Measurements from ENCODE around the gene TSFM.

The TSFM gene

GRCh38 chr12:57783466-57783801 lies 847 bp downstream of the TSFM start:
- H3K36me3 ChIP-seq = peaks cover 32% of the 10 kb centered on the region
- peak overlapping the region; percentile 100 for H3K4me3 ChIP-seq (ENCODE audit: low read depth, low read length)
- TF ChIP-seq CTCF (IDR thresholded peaks at IDR 0.05; ENCODE audit: low read depth, low read length) = no peak
- H3K4me1 ChIP-seq = no peaks in the 10 kb centered on the region
- no peaks in the 10 kb centered on the region; the same call in 1 of the 2 replicates for H3K9me3 ChIP-seq
- DNase-seq = no peak
- no peaks in the 10 kb centered on the region for H3K27me3 ChIP-seq

GRCh38 chr12:57783861-57784260 lies 1.3 kb downstream of the TSFM start:
- no peak for DNase-seq
- H3K9me3 ChIP-seq = no peaks in the 10 kb centered on the region; the same call in 1 of the 2 replicates
- TF ChIP-seq CTCF (IDR thresholded peaks at IDR 0.05; ENCODE audit: low read depth, low read length) = no peak
- no peaks in the 10 kb centered on the region for H3K27me3 ChIP-seq
- H3K4me1 ChIP-seq = no peaks in the 10 kb centered on the region
- no peak overlapping the region for H3K4me3 ChIP-seq (ENCODE audit: low read depth, low read length)
- H3K36me3 ChIP-seq = peaks cover 35% of the 10 kb centered on the region

- peaks cover 58% of the 10 kb centered on the region for H3K36me3 ChIP-seq
- H3K27me3 ChIP-seq = no peaks in the 10 kb centered on the region
- no peak for TF ChIP-seq CTCF (IDR thresholded peaks at IDR 0.05; ENCODE audit: low read depth, low read length)
- H3K4me1 ChIP-seq = peaks cover 2% of the 10 kb centered on the region; the same call in 1 of the 2 replicates
- H3K4me3 ChIP-seq (ENCODE audit: low read depth, low read length) = no peak overlapping the region
- DNase-seq = no peak
- no peaks in the 10 kb centered on the region for H3K9me3 ChIP-seq
These were observed 11.3 kb downstream of the TSFM start for GRCh38 chr12:57793920-57794319.

GRCh38 chr12:57795354-57795753 lies 12.8 kb downstream of the TSFM start:
- Histone ChIP-seq H3K4me3 (ENCODE audit: low read depth, low read length) (no peak overlapping the region), H3K36me3 (peaks cover 47% of the 10 kb centered on the region), H3K4me1 (peaks cover 2% of the 10 kb centered on the region; the same call in 1 of the 2 replicates), H3K9me3 (no peaks in the 10 kb centered on the region), H3K27me3 (no peaks in the 10 kb centered on the region)
- no peak for DNase-seq
- no peak for TF ChIP-seq CTCF (IDR thresholded peaks at IDR 0.05; ENCODE audit: low read depth, low read length)

- peaks cover 38% of the 10 kb centered on the region for H3K36me3 ChIP-seq
- H3K27me3 ChIP-seq = no peaks in the 10 kb centered on the region
- H3K4me1 ChIP-seq = peaks cover 2% of the 10 kb centered on the region; the same call in 1 of the 2 replicates
- H3K4me3 ChIP-seq (ENCODE audit: low read depth, low read length) = no peak overlapping the region
- no peaks in the 10 kb centered on the region for H3K9me3 ChIP-seq
- no peak for TF ChIP-seq CTCF (IDR thresholded peaks at IDR 0.05; ENCODE audit: low read depth, low read length)
- DNase-seq = no peak
These were observed 14.4 kb downstream of the TSFM start for GRCh38 chr12:57796996-57797395.

- no peaks in the 10 kb centered on the region for H3K27me3 ChIP-seq
- TF ChIP-seq CTCF (IDR thresholded peaks at IDR 0.05; ENCODE audit: low read depth, low read length) = no peak
- H3K36me3 ChIP-seq = peaks cover 28% of the 10 kb centered on the region
- H3K4me3 ChIP-seq (ENCODE audit: low read depth, low read length) = no peak overlapping the region
- no peak for DNase-seq
- H3K9me3 ChIP-seq = no peaks in the 10 kb centered on the region
- H3K4me1 ChIP-seq = peaks cover 2% of the 10 kb centered on the region; the same call in 1 of the 2 replicates
These were observed 15.3 kb downstream of the TSFM start for GRCh38 chr12:57797933-57798332.

All from BE2C (cell line).